Stimulated activated naive CD4-positive, alpha-beta T cell (primary cell): Measurements from ENCODE around the gene MMP1.

Experiments
- DNase-seq, 6 experiments: peaks; one replicate each; lab custom pipeline; 2025; lab: John Stamatoyannopoulos, UW

MMP1 gene

GRCh38 chr11:102798012-102798746 is at the start of gene MMP1:
MMP1 (minus strand) TSS chr11:102798160; CDS start chr11:102798092, 68 bp downstream.
- DNase-seq, result no peak

- no peak for DNase-seq
These were observed 48.3 kb upstream of the MMP1 start for GRCh38 chr11:102846292-102846691.

- no peak for DNase-seq
These were observed 45.5 kb upstream of the MMP1 start, which contains the start of gene MMP3 for GRCh38 chr11:102843489-102843888. MMP3 (minus strand) TSS chr11:102843609; CDS start chr11:102843546, 63 bp downstream.

- DNase-seq, result no peak
These were observed 45.0 kb upstream of the MMP1 start for GRCh38 chr11:102842930-102843329.

- DNase-seq, result no peak
These were observed 42.1 kb upstream of the MMP1 start for GRCh38 chr11:102840018-102840417.

- DNase-seq, result no peak
These were observed 39.7 kb upstream of the MMP1 start for GRCh38 chr11:102837646-102838045.

- no peak for DNase-seq
These were observed 39.2 kb upstream of the MMP1 start for GRCh38 chr11:102837156-102837555.

GRCh38 chr11:102836290-102836875 is 38.4 kb upstream of the MMP1 start:
- DNase-seq, result no peak

GRCh38 chr11:102833731-102834130 is 35.8 kb upstream of the MMP1 start:
- DNase-seq, result no peak

- DNase-seq, result no peak
These were observed 34.7 kb upstream of the MMP1 start for GRCh38 chr11:102832612-102833011.

- DNase-seq, result no peak
These were observed 33.8 kb upstream of the MMP1 start for GRCh38 chr11:102831489-102832440.

- no peak for DNase-seq
These were observed 33.1 kb upstream of the MMP1 start for GRCh38 chr11:102831128-102831488.

- DNase-seq, result no peak
These were observed 32.2 kb upstream of the MMP1 start for GRCh38 chr11:102830001-102830727.

GRCh38 chr11:102829316-102830000 is 31.5 kb upstream of the MMP1 start:
- DNase-seq, result no peak

GRCh38 chr11:102824556-102824955 is 26.6 kb upstream of the MMP1 start:
- no peak for DNase-seq

- no peak for DNase-seq
These were observed 21.5 kb upstream of the MMP1 start for GRCh38 chr11:102819491-102819890.

GRCh38 chr11:102813484-102813883 is 15.5 kb upstream of the MMP1 start:
- DNase-seq, result no peak

GRCh38 chr11:102812188-102812587 is 14.2 kb upstream of the MMP1 start:
- no peak for DNase-seq

GRCh38 chr11:102810950-102811660 is 13.1 kb upstream of the MMP1 start:
- no peak for DNase-seq

- no peak for DNase-seq
These were observed 12.0 kb upstream of the MMP1 start for GRCh38 chr11:102809971-102810370.

- DNase-seq, result no peak
These were observed 10.0 kb upstream of the MMP1 start for GRCh38 chr11:102807921-102808320.
